PC-3 (cell line): ENCODE measurements around the gene PCDHA13.

Experiments
- CTCF ChIP-seq: fragments of 300-600 bp; sonication (generic); conservative IDR thresholded peaks from 2 replicates; pipeline ENCODE4 v1.5.1; 2017; ENCODE audit warnings: antibody characterized with exemption, low read depth, mild to moderate bottlenecking, low read length
- EZH2 ChIP-seq: fragments of 300-600 bp; sonication (generic); IDR thresholded peaks from one replicate; pipeline ENCODE4 v1.6.1; 2017; ENCODE audit warnings: antibody characterized with exemption, mild to moderate bottlenecking, low read length; ENCODE audit not compliant: unreplicated experiment

- TF ChIP-seq CTCF: no peak
- no peak for TF ChIP-seq EZH2
Measured at GRCh38 chr5:140842798-140843733, 38.9 kb upstream of the PCDHA13 start.
